ENCODE measurements around the gene FAM229A.
A peak's percentile ranks its signal among the peaks of the same experiment; 100 is the strongest.
"Not testable (repeated sequence)": the region's sequence is repeated elsewhere in the genome, so short reads cannot be mapped to it uniquely, and the experiment has no call there.

Gene FAM229A

DNA sequence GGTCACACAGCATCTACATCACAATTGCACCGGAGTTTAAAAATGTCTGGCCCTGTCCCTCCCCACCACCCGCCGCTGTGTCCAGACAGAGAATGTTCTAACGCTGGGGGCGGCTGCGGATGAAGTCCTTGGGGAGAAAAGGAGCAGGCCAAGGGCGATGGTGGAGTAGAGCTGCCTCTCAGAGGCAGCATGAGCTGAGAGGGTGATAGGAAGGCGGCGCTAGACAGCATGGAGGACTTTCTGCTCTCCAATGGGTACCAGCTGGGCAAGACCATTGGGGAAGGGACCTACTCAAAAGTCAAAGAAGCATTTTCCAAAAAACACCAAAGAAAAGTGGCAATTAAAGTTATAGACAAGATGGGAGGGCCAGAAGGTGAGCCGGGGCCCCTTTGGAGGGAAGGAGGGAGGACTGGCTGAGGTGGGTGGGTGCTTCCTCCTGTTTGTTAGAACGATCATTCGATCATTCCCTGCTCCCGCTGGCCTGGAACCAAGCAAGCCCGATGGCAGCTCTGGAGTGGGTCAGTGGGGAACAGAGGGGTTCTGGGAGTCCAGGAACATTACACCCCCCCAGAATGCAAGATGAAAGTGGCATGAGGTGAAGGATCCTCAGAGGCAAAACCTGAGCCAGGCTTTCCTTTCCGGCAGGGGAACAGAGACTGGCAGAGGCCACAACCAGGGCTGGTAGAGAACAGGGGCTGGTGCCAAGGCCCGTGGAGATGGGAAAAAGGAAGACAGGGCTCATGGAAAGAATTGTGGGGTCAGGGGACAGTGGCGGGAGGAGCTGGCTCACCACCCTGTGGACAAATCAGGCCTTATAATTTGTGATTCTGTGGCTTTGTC lies at the start of gene FAM229A, which contains the start of gene TSSK3:
Gene FAM229A, minus strand, starts transcription at position 12 of the 840 bp plus-strand sequence. CDS start 394 bp downstream, outside the sequence.
Gene TSSK3, plus strand, starts transcription at position 66 of the 840 bp plus-strand sequence. Its CDS starts 163 bp downstream, at position 229.
- DNase-seq = no peak

DNA sequence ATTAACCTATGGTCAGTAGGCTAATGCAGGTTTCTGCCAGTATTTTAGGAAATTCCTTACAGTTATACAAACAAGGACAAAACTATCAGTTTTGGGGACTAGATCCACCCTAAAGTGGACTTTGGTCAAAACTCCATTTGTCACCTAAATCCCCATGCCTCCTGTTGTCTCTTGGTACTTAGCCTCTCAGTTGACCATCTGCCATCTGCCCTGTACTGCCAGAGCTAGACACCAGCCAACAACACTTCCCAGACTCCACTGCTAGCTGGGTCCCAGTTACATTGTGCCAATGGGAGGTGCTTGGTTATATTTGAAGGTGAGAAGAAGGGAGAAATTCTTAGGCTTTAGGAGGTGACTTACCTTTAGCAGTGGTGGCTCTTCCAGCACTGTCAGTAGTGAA lies 49.0 kb upstream of the FAM229A start:
- DNase-seq = peak; percentile 87

DNA sequence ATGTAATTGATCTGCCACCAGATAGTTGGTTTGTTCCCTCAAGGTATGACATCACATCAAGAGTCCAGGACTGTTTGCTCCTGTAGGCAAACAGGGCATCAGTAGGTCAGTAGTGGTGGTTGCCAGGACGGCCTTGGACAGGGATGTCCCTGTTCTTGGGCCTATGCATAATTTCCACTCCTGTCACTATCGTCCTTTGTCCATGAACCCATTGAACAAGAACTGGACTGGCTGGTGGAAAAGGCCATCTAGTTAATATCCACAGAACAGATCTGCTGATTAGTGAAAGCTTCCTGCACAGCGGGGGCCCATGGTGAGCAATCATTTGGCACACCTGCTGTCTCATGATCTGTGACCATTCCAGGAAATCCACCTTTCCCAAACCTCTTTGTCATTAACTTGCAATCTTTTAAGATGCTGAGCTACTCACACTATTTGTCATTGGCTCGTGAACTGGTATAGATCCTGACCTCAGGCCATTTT lies 44.4 kb upstream of the FAM229A start:
- DNase-seq = no peak

DNA sequence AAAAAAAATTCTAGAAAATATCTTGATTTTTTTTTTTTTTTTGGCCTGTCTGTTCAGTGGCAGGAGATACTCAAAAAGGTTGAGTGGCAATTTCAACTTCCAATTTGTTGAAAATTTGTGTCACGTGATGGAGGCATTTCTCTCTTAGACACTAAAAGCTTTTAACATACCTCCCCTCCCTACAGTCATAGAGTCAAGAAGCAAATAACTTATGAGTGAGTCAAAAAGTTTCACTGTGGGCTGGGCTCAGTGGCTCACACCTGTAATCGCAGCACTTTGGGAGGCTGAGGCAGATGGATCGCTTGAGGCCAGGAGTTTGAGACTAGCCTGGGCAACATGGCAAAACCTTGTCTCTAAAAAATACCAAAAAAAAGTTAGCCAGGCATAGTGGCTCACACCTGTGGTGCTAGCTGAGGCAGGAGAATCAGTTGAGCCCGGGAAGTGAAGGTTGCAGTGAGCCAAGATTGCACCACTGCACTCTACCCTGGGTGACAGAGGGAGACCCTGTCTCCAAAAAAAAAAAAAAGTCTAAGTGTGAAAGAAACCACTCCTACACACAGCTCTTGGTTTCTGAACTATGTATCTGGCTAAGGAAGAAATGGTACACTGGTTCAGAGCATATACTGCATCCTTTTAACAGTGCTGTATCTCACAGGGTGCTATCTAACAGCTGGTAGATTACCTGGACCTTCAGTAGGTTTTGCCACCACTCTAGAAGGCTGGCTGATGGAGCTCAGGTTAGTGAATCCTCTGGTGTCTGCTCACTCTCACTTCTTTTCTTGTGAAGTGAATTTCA lies 43.6 kb upstream of the FAM229A start:
- DNase-seq = no peak

- peak; percentile 34 for DNase-seq
These were observed 42.7 kb upstream of the FAM229A start for GRCh38 chr1:32404946-32405345.

DNA sequence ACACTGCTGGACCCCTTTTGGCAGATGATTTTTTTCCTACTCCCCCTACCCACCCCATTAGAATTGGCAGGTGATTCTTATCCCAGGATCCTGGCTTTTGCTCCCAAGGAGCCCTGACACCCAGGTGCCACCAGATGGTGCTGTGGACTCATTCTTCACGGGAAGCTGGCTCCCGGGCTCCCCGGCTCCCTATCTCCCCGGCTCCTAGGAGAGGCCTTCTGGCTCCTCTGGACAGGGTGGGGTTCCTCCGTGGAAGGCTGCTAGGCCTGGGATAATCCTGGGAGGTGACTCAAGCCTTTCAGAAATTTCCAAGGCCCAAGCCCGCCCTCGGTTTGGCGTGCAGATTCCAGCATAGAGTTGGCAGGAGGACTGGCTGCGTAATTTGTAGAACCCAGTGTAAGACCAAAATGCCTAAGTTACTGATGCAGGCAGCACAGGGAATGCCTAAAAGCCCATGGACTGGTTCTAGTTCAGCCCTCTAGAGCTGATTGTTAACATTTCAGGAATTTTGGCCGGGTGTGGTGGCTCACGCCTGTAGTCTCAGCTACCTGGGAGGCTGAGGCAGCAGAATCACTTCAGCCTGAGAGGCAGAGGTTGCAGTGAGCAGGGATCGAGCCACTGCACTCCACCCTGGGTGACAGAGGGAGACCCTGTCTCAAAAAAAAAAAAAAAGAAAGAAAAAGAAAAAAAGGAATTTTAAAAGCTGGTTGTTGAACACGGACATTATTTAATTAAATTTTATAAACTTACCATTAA lies 38.8 kb upstream of the FAM229A start:
- peak; percentile 18 for DNase-seq

- no peak for DNase-seq
These were observed 37.6 kb upstream of the FAM229A start for GRCh38 chr1:32399843-32400242.

DNA sequence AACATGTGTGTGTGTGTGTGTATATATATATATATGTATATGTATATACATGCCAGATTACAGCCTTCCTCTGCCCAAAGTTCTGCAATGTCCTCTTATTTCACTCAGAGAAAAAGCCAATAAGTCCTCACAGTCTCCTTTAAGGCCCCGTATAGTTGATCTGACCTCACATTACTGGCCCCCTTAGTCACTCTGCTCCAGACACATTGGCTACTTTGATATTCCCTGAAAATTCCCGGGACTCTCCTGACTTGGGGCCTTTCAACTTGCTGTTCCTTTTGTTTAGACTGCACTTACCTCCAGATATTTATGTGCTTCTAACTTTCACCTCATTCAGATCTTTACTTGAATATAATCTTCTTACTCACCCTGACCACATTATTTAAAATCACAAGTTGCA lies 36.1 kb upstream of the FAM229A start:
- DNase-seq = no peak

DNA sequence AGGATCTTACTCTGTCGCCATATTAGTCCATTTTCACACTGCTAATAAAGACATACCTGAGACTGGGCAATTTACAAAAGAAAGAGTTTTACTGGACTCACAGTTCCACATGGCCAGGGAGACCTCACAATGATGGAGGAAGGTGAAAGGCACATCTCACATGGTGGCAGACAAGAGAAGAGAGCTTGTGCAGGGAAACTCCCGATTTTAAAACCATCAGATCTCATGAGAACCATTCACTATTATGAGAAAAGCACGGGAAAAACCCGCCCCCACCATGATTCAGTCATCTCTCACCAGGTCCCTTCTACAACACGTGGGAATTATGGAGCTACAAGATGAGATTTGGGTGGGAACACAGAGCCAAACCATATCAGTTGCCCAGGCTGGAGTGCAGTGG lies 34.2 kb upstream of the FAM229A start:
- DNase-seq = not testable (repeated sequence)

DNA sequence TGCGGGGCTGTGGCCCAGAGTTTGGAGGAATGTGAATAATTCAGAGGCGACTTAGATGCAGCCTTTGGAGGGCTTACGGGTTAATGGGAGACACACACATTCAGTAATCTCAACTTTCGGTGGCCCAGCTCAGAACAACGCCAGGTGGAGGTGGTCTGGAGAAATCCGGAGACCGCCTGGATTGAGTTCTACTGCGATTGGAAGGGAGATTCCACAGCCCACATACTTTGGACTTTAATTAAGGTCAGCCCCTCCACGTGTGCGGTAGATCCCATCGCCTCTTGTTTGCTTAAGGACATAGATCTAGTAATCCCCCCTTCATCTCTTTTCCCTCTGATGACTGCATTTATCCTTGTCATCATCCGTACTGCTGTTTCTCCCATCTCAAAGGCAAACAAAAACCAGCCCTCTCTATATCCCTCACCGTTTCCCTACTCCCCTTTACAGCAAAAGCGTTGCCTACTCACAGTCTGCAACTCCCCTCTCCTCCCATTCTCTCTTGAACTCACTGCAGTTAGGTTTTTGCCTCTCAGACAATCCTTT lies 32.7 kb upstream of the FAM229A start:
- peak; percentile 34 for DNase-seq

DNA sequence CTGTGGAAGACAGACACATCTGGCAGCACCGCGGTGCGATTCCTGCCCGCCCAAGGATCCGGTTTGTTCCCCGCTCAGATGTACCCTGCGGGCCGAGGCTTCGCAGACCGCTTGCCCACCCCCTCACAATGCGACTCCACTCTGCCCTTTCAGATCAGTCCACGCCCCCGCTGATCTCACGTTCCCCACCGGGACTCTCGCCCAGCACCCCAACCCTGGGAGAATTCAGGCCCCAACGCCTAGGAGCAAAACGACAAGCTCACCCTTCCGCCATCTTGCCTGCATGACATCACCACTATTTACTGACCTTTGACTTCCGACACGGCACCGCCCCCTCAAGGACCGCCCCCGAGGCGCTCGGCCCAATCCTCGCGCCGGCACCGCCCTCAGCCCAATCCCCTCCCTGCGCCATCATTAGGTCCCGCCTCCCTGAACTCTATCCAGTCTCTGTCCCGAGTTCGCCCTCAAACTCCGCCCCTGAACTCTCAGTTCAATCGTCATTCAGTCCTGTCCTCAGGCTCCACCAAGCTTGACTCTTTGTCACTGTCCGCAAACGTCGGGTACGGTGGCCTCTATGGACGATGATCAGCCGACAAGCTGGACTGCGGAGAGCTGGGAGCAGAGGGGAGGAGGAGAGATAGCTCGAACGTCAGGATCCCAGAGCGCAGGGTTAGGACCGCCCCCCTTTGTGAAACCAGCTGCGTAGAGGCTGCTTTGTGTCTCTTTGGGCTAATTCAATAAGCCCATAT lies 32.0 kb upstream of the FAM229A start, which contains the start of gene BSDC1:
Gene BSDC1, minus strand, starts transcription at position 301 of the 749 bp plus-strand sequence. Its CDS starts 27 bp downstream, at position 274.
- peak; percentile 81 for DNase-seq

GRCh38 chr1:32393832-32394140 lies 31.5 kb upstream of the FAM229A start:
- DNase-seq = no peak

DNA sequence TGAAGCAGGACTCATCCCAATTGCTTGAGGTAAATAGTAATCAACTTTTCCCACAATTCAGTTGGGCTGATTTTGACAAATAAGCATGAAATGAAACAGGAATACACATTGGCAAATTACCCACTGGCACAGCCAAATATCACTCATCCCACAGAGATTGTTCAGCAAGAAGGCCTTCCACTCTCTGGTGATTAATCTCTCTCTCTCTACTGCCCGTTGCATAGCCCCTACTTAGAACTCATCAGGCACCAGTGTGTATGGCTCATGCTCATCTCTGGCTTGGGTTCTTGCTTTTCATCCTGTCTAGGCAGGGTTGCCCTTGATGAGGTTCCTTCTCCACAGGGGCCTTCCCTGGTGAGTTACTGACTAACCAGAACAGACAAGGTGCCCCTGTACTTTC lies 30.9 kb upstream of the FAM229A start:
- no peak for DNase-seq

DNA sequence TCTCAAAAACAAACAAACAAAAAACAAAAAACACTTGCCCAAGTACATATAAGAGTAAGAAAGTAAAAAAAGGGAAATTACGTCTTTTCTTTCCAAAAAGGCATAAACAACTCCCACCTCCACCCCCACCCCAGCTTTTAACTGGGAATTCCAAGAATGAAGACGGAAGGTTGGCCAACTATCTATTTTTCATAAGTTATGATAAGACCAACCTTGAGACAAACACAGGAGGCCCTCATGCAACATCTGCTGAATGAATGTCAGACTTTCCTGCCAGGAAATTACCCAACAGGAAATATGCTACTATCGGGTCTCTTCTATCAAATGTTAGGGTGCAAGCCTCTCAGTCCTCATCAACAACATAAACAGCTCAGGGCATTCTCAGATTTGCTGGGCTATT lies 30.0 kb upstream of the FAM229A start:
- no peak for DNase-seq

DNA sequence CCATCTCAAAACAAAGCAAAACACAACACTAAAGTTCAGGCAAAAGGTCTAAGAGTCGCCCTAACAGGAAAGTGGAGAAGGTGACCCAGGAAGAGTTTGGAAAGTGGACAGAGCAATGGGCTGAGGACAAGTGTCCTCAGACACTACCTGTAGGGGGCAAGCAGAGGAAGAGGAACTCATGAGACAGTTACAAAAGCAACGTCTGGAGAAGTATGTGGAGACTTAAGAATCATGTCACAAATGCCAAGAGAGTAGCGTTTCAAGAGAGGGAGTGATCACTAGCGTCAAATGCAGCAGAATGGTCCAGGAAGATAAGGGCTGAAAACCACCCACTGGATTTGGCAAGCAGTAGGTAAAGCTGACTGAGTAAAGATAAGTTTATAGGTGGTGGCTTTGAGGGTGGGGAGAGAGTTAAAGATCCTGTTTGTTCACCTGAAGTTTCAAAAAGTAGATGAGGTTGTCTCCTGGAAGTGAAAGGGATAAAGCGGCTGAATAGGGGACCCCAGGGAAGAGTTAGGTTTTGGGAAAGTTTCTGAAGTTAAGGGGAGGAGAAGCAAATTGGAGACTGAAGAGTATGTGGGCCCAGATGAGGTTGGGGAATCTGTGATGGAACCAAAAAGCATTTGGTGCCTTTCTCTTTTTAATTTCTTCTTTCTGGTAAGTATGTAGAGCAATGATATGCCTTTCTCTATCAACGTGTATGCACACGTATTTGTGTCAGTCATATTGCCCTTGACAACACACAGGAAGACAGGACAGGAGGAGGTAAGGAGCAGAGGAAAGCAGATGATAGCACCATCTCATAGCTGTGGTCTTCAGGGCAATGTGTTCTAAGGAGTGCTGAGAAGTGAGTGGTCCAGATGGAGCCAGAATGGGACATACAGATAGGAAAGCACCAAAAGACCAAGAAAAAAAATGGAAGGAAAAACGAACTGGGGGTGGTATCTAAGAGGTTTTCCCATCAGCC lies 28.9 kb upstream of the FAM229A start:
- no peak for DNase-seq

DNA sequence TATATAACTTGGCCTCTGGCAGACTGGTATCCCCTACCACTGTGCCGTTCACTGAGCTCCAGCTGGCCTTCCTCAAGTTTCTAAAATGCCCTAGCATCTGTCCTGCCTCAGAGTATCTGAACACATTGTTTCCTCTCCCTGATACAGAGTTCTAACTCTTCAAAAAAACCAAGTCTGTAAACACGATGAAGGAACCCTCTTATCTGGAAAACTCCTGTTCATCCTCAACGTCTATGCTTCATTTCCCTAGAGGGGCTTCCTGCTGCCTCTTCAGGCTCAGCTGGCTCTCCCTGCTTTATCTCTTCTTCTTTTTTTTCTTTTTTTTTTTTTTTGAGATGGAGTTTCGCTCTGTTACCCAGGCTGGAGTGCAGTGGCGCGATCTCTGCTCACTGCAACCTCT lies 26.4 kb upstream of the FAM229A start:
- DNase-seq = no peak

GRCh38 chr1:32386676-32387392 lies 24.5 kb upstream of the FAM229A start:
- DNase-seq = no peak

DNA sequence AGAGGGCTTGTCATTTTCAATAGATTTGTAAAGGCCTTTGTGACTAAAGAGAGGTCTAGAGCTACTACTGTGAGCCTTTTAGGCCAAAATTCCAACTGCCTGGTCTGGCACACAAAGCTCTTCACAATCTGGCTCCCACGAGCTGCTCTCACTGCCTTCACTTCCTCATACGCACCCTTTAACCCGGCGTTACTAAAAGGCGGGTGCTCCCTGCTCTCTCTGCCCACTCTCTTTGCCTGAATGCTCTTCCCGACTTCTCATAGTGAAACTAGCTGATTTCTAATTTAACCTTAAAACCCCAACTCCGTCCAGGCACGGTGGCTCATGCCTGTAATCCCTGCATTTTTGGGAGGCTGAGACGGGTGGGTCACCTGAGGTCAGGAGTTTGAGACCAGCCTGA lies 17.8 kb upstream of the FAM229A start:
- no peak for DNase-seq

DNA sequence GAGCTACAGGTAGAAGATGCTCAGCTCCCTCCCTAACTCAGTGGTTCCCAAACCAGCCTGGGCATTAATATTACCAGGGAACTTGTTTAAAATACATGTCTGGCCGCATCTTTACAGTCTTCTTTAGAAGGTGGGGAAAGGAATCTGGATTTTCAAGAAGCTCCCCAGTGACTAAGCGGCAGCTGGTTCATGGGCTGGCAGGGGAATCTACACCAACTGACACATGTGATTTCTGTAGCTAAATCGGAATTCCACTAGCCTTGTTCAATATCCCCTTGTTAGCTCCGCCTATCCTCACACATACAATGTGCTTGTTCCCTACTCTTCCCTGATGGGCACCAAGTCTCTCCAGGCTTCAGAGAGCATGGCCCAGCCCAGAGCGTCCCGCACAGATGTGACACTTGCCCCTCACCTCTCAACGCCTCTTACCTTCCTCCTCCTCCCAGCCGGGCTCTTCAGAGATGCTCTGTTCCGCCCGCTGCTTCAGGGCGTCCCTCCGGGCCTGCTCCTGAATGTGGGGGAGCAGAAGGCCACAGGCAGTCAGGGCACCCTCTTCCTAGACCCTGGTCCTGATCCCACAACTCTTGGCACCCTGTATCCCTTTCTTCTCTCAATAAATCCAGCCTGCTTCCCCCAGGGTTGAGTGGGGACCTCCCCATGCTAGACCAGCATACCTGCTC lies 15.4 kb upstream of the FAM229A start:
- no peak for DNase-seq
